Measurements from ENCODE around the gene CPNE5.
"Not testable (repeated sequence)": the region's sequence is repeated elsewhere in the genome, so short reads cannot be mapped to it uniquely, and the experiment has no call there.

Gene CPNE5

DNA sequence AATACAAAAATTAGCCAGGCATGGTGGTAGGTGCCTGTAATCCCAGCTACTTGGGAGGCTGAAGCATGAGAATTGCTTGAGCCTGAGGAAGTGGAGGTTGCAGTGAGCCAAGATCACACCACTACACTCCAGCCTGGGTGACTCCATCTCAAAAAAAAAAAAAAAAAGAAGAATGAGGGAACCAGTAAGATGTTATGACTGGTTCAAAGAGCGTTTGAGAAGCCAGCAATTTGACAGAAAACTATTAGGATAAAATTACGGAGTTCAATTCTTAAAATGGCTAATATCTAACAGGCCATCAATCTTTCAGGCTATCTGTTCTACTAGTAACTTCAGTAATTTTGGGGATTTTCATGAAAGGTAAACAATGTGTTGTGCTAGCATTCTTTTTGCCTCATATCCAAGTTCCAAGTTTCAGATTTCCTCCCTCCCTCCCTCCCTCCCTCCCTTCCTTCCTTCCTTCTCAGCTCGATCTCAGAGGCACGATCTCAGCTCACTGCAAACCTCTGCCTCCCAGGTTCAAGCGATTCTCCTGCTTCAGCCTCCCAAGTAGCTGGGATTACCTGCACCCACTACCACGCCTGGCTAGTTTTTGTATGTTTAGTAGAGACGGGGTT is 134.2 kb downstream of the CPNE5 start:
- not testable (repeated sequence) for H3K4me2 ChIP-seq (ENCODE audit: low read length); H3K27me3 ChIP-seq (ENCODE audit: control insufficient read depth, insufficient read depth, low read length); H3K9me3 ChIP-seq (replicated peaks; ENCODE audit: low read length); H3K36me3 ChIP-seq (ENCODE audit: insufficient read depth, low read length); H3K4me3 ChIP-seq (ENCODE audit: low read length); H3K9ac ChIP-seq (ENCODE audit: low read depth, low read length)
- peaks cover 12% of the 10 kb centered on the region for H3K4me1 ChIP-seq (ENCODE audit: control insufficient read depth, insufficient read depth, low read length)

DNA sequence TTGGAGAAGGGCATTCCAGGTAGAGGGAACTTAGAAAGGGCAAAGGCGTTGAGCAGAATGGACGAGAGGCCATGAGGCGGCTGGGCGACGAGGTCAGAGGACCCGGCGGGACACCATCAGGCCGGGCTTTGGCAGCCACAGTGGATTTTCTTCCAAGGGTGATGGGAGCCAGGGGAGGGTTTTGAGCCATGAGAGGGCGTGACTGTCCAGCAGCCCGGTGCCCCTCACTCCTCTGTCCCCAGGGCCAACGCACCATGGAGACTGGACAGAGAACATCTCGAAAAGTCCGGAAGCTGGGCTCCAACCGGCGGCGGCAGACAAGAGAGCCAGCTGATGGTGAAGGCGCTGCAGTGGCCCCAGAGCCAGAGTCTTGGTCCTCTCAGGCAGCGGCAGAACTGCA is 135.3 kb downstream of the CPNE5 start:
- H3K4me3 ChIP-seq (ENCODE audit: low read length), result no peak overlapping the region
- H3K36me3 ChIP-seq (ENCODE audit: insufficient read depth, low read length), result no peaks in the 10 kb centered on the region
- H3K9me3 ChIP-seq (replicated peaks; ENCODE audit: low read length), result no peaks in the 10 kb centered on the region
- no peaks in the 10 kb centered on the region for H3K27me3 ChIP-seq (ENCODE audit: control insufficient read depth, insufficient read depth, low read length)
- H3K4me2 ChIP-seq (ENCODE audit: low read length), result no peak overlapping the region
- no peak overlapping the region for H3K9ac ChIP-seq (ENCODE audit: low read depth, low read length)
- peaks cover 12% of the 10 kb centered on the region for H3K4me1 ChIP-seq (ENCODE audit: control insufficient read depth, insufficient read depth, low read length)

DNA sequence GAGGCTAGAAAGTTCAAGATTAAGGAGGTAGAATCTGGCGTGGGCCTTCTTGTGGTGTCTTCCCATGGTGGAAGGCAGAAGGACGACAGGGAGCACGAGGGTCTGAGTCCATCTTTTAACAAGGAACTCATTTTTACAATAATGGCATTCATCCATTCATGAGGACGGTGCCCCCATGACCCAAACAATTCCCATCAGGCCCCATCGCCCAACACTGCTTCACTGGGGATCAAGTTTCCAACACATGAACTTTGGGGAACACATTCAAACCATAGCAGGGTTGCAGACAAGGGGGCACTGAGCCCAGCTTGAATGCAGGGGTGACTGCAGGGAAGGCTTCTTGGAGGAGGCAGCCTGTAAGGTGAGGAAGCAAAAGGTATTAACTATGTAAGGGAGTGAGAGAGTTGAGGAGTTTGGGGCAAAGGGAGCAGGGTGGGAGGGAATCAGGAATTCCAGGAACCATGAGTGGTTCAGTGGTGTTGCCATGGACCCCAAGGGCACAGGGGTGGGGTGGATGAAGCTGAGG is 136.1 kb downstream of the CPNE5 start:
- Histone ChIP-seq H3K9ac (ENCODE audit: low read depth, low read length) (no peak overlapping the region), H3K4me3 (ENCODE audit: low read length) (no peak overlapping the region), H3K4me2 (ENCODE audit: low read length) (no peak overlapping the region), H3K36me3 (ENCODE audit: insufficient read depth, low read length) (no peaks in the 10 kb centered on the region), H3K4me1 (ENCODE audit: control insufficient read depth, insufficient read depth, low read length) (peaks cover 12% of the 10 kb centered on the region), H3K9me3 (replicated peaks; ENCODE audit: low read length) (no peaks in the 10 kb centered on the region), H3K27me3 (ENCODE audit: control insufficient read depth, insufficient read depth, low read length) (no peaks in the 10 kb centered on the region)

DNA sequence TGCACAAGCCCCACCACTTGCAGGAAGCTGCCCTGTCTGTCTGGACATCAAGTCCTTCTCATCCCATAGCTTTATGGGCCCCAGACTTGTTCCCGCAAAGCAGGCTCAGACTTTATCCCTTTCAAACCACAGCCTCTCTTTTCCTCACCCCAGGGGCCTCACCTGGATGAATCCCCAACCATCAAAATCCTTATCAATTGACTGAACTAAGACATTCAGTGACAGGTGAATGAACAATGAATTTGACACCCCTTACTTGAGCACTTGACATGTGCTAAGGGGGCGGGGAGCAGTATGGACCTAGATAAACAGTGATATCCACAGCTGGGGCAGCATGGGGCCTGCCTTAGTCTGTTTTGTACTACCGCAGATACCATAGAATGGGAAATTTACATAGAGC is 136.6 kb downstream of the CPNE5 start:
- no peak overlapping the region for H3K4me3 ChIP-seq (ENCODE audit: low read length)

DNA sequence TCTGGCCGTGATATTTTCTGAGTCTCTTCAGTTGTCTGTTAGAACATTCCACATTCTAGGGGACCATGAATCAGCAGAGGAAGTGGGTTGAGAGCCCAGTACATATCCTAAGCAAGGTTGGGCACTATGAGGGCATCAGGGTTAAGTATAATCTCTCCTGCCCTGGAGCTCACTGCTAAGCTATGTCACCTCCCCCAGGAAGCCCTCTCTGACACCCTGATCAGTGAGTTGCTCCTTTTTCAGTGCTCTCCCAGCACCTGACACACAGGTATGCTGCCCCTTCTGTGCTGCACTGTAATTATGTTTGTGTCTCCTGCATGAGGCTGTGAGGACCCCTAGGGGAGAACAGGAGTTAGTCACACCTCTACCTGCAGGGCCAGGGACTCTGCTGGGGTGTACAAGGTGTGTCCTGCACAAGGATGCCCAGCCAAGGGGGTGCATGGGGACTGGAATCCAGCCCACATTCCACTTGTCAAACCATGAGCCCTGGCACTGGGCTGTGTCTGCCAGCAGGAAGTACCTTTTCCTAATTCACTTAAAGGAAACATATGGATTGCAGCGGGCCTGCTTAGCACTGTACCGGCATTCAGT is 137.7 kb downstream of the CPNE5 start:
- Histone ChIP-seq H3K4me3 (ENCODE audit: low read length) (no peak overlapping the region), H3K9ac (ENCODE audit: low read depth, low read length) (no peak overlapping the region)

More for the DNA sequence above, 136.6 kb downstream of the CPNE5 start:
- H3K9me3 ChIP-seq (replicated peaks; ENCODE audit: low read length), result no peaks in the 10 kb centered on the region
- peaks cover 12% of the 10 kb centered on the region for H3K4me1 ChIP-seq (ENCODE audit: control insufficient read depth, insufficient read depth, low read length)
- no peak overlapping the region for H3K9ac ChIP-seq (ENCODE audit: low read depth, low read length)
- no peaks in the 10 kb centered on the region for H3K36me3 ChIP-seq (ENCODE audit: insufficient read depth, low read length)
- no peak overlapping the region for H3K4me2 ChIP-seq (ENCODE audit: low read length)
- no peaks in the 10 kb centered on the region for H3K27me3 ChIP-seq (ENCODE audit: control insufficient read depth, insufficient read depth, low read length)

DNA sequence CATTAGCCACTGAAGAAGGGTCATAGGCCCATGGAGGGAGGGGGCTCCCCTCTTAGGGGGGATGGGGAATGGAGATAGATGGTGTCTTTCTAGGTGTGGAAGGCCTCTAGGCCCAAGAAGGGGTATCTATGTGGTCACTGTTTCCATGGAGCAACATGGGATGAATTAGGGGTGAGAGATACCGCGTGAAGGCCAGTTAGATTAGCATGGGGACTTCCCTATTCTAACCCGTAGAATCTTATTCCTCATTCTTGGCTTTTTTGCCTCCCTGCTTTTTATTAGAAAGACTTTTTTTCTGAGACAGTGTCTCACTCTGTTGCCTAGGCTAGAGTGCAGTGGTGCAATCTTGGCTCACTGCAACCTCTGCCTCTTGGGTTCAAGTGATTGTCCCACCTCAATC is 138.4 kb downstream of the CPNE5 start:
- Histone ChIP-seq H3K27me3 (ENCODE audit: control insufficient read depth, insufficient read depth, low read length) (no peaks in the 10 kb centered on the region), H3K4me2 (ENCODE audit: low read length) (no peak overlapping the region), H3K4me1 (ENCODE audit: control insufficient read depth, insufficient read depth, low read length) (peaks cover 12% of the 10 kb centered on the region), H3K4me3 (ENCODE audit: low read length) (no peak overlapping the region), H3K9ac (ENCODE audit: low read depth, low read length) (no peak overlapping the region), H3K36me3 (ENCODE audit: insufficient read depth, low read length) (no peaks in the 10 kb centered on the region), H3K9me3 (replicated peaks; ENCODE audit: low read length) (no peaks in the 10 kb centered on the region)

More for the DNA sequence above, 137.7 kb downstream of the CPNE5 start:
- H3K36me3 ChIP-seq (ENCODE audit: insufficient read depth, low read length), result no peaks in the 10 kb centered on the region
- H3K9me3 ChIP-seq (replicated peaks; ENCODE audit: low read length), result no peaks in the 10 kb centered on the region
- H3K27me3 ChIP-seq (ENCODE audit: control insufficient read depth, insufficient read depth, low read length), result no peaks in the 10 kb centered on the region
- H3K4me2 ChIP-seq (ENCODE audit: low read length), result no peak overlapping the region
- peaks cover 12% of the 10 kb centered on the region for H3K4me1 ChIP-seq (ENCODE audit: control insufficient read depth, insufficient read depth, low read length)

DNA sequence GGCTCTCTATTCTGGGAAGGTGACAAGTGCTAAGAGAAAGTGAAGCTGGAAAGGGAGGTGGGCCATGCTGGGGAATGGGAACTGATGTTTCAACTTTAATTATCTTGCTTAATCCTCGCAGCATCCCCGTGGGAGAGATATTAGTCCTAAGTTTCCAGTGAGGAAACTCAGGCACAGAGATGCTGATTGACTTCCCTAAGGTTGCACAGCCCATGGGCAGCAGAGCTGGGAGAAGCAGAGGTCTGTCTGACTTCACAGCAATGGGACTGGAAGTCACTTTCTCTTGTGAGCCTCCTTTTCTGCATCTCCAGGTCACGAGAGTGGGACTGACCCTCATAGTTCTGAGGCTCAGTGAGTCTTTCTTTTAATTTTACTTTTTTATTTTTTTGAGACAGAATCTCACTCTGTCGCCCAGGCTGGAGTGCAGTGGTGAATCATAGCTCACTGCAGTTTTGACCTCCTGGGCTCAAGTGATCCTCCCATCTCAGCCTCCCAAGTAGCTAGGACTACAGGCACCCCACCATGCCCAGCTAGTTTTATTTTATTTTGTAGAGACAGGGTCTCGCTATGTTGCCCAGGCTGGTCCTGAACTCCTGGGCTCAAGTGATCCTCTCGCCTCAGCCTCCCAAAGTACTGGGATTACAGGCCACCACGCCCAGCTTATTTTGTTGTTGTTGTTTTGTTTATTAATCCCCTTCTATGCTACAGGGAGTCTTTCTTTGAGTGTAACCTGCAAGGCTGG is 139.0 kb downstream of the CPNE5 start:
- Histone ChIP-seq H3K4me2 (ENCODE audit: low read length) (no peak overlapping the region), H3K4me1 (ENCODE audit: control insufficient read depth, insufficient read depth, low read length) (peaks cover 12% of the 10 kb centered on the region), H3K27me3 (ENCODE audit: control insufficient read depth, insufficient read depth, low read length) (no peaks in the 10 kb centered on the region), H3K4me3 (ENCODE audit: low read length) (no peak overlapping the region), H3K9ac (ENCODE audit: low read depth, low read length) (no peak overlapping the region), H3K9me3 (replicated peaks; ENCODE audit: low read length) (no peaks in the 10 kb centered on the region), H3K36me3 (ENCODE audit: insufficient read depth, low read length) (no peaks in the 10 kb centered on the region)

DNA sequence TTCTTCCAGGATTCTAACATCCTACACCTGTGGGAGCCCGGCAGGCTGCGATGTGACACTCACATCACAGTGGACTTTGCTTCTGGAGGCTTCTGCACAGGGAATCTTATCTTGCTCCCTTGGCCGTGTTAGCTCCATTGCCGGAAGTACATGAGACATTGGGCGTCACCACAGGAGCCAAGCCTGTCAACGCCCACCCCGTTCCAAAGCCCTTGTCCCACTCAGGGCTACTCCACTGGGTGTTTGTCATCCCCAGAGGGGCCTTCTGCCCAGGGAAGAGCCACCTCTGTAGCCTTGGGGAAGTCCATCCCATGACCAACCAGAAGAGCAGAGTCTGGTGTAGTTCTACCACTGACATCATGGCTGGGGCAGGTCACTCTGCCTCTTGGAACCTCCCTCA is 139.9 kb downstream of the CPNE5 start:
- Histone ChIP-seq H3K36me3 (ENCODE audit: insufficient read depth, low read length) (no peaks in the 10 kb centered on the region), H3K4me2 (ENCODE audit: low read length) (no peak overlapping the region), H3K27me3 (ENCODE audit: control insufficient read depth, insufficient read depth, low read length) (no peaks in the 10 kb centered on the region), H3K4me3 (ENCODE audit: low read length) (no peak overlapping the region), H3K4me1 (ENCODE audit: control insufficient read depth, insufficient read depth, low read length) (peaks cover 12% of the 10 kb centered on the region), H3K9me3 (replicated peaks; ENCODE audit: low read length) (no peaks in the 10 kb centered on the region), H3K9ac (ENCODE audit: low read depth, low read length) (no peak overlapping the region)

DNA sequence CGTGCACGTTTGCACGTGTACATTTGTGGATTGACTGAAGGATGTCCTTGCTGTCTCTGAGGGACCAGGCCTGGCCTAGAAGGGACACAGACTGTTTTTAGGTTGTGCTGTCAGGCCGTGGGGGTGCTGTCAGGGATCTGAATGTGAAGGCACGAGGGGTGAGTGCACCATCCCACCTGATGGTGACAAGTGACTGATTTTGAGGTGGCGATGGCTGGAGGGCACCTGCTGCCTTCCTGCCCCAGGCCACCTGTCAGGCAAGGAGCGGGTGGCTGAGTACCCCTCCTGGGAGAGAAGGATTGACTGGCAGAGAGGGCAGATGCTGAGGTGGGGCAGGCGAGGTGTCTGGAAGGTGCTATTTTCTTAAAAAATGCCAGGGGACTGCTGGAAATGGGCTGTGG is 140.4 kb downstream of the CPNE5 start:
- H3K9me3 ChIP-seq (replicated peaks; ENCODE audit: low read length), result no peaks in the 10 kb centered on the region
- no peak overlapping the region for H3K9ac ChIP-seq (ENCODE audit: low read depth, low read length)
- peaks cover 12% of the 10 kb centered on the region for H3K4me1 ChIP-seq (ENCODE audit: control insufficient read depth, insufficient read depth, low read length)

DNA sequence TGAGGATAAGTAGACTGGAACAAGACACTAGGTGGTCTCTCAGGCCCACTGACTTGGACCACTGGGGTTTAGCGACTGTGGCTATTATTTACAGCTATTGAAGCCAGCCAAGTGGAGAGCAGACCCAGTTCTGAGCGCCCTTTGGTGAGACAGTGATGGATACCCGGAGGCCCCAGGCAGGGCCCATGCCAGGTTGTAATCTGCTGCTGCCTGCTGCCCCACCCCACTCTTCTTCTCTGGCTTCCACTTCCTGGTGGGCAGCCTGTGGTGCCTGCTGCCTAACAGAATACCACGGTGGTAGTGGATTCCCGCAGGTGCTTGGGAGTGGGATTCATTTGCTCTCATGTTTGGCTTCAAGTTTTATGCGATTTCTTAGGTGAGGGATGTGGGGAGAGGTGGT is 141.0 kb downstream of the CPNE5 start:
- Histone ChIP-seq H3K27me3 (ENCODE audit: control insufficient read depth, insufficient read depth, low read length) (no peaks in the 10 kb centered on the region), H3K9ac (ENCODE audit: low read depth, low read length) (no peak overlapping the region), H3K36me3 (ENCODE audit: insufficient read depth, low read length) (no peaks in the 10 kb centered on the region), H3K4me2 (ENCODE audit: low read length) (no peak overlapping the region), H3K9me3 (replicated peaks; ENCODE audit: low read length) (no peaks in the 10 kb centered on the region), H3K4me1 (ENCODE audit: control insufficient read depth, insufficient read depth, low read length) (peaks cover 12% of the 10 kb centered on the region), H3K4me3 (ENCODE audit: low read length) (no peak overlapping the region)

More for the DNA sequence above, 140.4 kb downstream of the CPNE5 start:
- H3K4me3 ChIP-seq (ENCODE audit: low read length), result no peak overlapping the region
- no peak overlapping the region for H3K4me2 ChIP-seq (ENCODE audit: low read length)
- H3K27me3 ChIP-seq (ENCODE audit: control insufficient read depth, insufficient read depth, low read length), result no peaks in the 10 kb centered on the region
- no peaks in the 10 kb centered on the region for H3K36me3 ChIP-seq (ENCODE audit: insufficient read depth, low read length)

DNA sequence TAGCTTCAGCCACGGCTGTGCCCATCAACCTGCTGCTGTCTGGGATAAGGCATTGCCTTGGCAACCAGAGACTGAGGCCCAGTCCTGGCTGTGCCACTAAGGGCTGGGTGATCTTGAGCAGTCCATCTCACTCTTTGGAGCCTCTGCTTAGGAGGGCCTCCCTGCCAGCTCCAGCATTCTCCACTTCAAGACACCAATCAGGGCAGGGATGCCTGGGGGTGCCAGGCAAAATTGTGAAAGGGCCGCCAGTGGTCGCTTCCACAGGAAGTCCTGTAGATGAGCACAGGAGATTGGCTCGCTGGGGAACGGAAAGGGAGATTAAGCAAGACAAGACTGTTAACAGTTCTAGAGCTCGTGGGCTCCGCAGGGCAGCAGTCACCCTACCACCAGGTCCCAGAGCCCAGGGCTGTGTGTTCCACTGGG is 141.8 kb downstream of the CPNE5 start, which contains the start of gene RAB44:
RAB44 (plus strand) TSS at position 346 of the 423 bp plus-strand sequence. CDS start 6,410 bp downstream, outside the sequence.
- Histone ChIP-seq H3K4me1 (ENCODE audit: control insufficient read depth, insufficient read depth, low read length) (peaks cover 12% of the 10 kb centered on the region), H3K4me3 (ENCODE audit: low read length) (no peak within 1 kb of the TSS), H3K9me3 (replicated peaks; ENCODE audit: low read length) (no peaks in the 10 kb centered on the region), H3K4me2 (ENCODE audit: low read length) (no peak within 1 kb of the TSS), H3K27me3 (ENCODE audit: control insufficient read depth, insufficient read depth, low read length) (no peaks in the 10 kb centered on the region), H3K9ac (ENCODE audit: low read depth, low read length) (no peak within 1 kb of the TSS), H3K36me3 (ENCODE audit: insufficient read depth, low read length) (no peaks in the 10 kb centered on the region)
